ENCODE measurements around the gene ASIC3.

Gene ASIC3

GRCh38 chr7:151058781-151059366, 10.5 kb downstream of the ASIC3 start:
- DNase-seq = no peak

DNA sequence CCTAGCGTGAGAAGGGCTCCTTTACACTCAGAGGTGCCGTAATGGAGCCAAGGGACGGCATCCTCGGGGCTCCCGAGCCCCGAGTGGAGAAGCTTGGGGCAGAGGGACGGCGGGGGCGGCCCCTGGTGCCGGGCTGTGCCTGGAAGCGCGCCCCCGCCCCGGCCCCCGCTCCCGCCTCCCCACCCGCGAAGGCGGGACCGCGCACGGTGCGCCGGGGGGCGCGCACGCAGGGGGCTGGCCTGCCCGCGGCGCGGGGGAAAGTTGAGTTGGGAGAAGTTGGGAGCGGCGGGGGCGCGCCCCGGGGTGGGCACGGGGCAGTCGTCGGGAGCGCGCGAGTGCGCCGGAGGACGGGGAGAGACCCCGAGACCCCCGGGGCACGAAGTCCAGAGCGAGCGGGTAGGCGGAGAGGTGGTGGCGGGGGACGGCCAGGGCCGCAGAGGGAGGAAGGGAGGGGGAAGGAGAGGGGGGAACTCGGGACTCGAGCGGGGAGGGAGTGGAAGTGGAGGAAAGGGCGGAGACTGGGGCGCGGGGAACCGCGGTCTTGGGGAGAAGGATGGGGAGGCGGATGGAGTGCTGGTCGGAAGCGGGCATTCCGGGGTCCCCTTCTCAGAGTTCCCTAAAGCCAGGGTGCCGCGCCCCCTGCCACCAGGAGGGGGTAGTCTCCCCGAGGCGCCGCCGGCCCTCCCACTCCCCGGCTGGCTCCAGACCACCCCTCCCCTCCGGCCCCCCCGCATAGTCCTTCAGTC, 11.2 kb downstream of the ASIC3 start, which contains the start of gene SLC4A2:
SLC4A2 (plus strand) TSS at position 223 of the 746 bp plus-strand sequence. CDS start 2,399 bp downstream, outside the sequence.
- DNase-seq = peak; percentile 82

GRCh38 chr7:151060113-151060415, 11.7 kb downstream of the ASIC3 start:
- no peak for DNase-seq

- DNase-seq = peak; percentile 89
Observed at GRCh38 chr7:151060416-151061212, 12.3 kb downstream of the ASIC3 start.

- peak; percentile 71 for DNase-seq
Observed at GRCh38 chr7:151061213-151062110, 13.1 kb downstream of the ASIC3 start.

DNA sequence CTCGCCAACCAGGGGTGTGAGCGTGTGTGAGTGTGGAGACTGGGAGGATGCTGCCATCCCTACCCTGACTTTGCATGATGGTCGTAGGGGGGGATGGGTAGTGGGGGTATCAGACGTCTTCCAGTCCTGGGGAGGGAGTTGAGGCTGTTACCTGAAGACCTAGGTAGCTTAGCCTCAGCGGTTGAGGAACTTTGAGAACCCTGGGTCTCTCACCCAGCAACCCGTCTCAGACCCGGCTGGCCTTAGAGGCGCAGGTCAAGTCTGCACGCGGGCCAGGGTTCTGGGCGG, 13.7 kb downstream of the ASIC3 start:
- no peak for DNase-seq

- DNase-seq = peak; percentile 72
Observed at GRCh38 chr7:151062399-151063211, 14.3 kb downstream of the ASIC3 start.

GRCh38 chr7:151063212-151063561, 14.9 kb downstream of the ASIC3 start:
- peak; percentile 64 for DNase-seq

DNA sequence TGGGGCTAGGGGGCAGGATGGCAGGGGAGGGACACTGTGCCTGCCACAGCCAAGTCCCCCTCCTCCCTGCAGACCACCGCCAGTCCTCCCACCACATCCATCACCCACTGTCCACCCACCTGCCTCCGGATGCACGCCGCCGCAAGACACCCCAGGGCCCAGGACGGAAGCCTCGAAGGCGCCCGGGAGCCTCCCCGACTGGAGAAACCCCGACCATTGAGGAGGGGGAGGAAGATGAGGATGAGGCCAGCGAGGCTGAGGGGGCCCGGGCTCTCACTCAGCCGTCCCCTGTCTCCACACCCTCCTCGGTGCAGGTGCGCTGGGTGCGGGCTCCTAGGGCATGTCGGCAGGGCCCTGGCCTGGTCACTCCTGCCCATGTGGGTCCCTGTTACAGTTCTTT, 16.1 kb downstream of the ASIC3 start:
- DNase-seq = no peak

DNA sequence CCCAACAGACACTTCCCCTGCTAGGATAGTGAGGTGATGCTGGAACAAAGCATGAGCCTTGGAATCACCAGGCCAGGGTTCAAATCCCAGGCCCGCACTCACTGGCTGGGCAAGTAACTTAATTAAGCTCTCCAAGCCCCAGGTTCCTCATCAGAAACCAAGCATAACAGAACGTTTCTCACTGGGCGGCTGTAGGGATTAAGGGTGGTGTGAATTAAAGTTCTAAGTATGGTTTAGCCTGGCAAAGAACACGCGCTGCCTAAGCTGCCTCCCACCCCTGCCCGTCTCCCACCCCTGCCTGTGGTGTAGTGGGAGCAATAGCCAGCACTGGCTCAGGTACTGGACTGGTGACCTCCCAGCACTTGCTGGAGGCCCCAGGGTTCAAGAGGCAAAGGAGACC, 16.7 kb downstream of the ASIC3 start:
- DNase-seq = no peak

GRCh38 chr7:151065516-151065915, 17.2 kb downstream of the ASIC3 start:
- no peak for DNase-seq

DNA sequence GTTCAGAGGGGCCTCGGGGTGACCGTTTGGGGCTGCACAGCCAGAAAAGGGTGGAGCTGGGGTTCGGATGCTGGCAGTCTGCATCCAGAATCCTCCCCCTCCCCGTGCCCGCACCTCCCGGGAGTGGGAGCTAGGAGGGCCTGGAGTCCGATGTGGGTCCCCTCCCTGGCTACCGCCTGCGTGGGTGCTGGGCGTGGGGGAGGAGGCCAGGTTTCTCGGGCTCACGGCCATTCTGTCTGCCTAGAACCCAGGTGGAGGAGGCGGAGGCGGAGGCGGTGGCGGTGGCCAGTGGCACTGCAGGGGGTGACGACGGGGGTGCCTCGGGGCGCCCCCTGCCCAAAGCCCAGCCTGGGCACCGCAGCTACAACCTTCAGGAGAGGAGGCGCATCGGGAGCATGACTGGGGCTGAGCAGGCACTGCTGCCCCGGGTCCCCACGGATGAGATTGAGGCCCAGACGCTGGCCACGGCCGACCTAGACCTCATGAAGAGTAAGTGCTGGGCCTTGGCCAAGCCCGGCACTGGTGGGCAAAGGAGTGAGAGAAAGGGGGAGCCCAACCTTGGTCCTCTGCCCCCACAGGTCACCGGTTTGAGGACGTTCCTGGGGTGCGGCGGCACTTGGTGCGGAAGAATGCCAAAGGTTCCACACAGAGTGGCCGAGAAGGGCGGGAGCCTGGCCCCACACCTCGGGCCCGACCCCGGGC, 18.1 kb downstream of the ASIC3 start:
- DNase-seq = no peak

GRCh38 chr7:151068069-151068773, 19.9 kb downstream of the ASIC3 start:
- peak; percentile 68 for DNase-seq

DNA sequence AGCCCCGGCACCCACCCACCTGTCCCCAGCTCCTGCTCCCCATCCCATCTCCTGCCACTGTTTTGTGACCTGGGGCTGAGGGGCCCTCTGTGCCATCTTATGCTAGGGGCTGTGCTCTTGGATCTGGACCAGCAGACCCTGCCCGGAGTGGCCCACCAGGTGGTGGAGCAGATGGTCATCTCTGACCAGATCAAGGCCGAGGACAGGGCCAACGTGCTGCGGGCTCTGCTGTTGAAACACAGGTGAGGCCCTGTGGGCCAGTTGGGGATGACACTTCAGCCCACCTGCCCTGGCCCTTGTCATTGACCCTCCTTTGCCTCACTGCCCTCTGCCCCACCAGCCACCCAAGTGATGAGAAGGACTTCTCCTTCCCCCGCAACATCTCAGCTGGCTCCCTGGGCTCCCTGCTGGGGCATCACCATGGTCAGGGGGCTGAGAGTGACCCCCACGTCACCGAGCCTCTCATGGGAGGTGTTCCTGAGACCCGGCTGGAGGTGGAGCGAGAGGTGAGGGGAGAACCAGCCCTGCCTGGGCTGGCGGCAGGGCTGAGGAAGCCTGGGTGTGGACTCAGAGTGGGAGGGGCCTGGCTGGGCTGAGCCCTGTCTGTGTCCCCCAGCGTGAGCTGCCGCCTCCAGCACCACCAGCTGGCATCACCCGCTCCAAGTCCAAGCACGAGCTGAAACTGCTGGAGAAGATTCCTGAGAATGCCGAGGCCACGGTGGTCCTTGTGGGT, 21.7 kb downstream of the ASIC3 start:
- DNase-seq = no peak

DNA sequence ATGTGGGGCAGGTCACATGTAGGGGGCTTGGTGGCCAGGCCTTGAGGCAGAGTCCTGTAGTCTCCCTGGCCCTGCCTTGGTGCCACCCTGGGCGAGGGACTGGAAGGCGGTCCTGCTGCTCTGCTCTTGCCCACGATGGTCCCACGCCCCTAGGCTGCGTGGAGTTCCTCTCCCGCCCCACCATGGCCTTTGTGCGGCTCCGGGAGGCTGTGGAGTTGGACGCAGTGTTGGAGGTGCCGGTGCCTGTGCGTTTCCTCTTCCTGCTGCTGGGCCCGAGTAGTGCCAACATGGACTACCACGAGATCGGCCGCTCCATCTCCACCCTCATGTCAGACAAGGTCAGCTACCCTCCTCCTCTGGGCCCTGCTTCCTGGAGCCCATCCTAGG, 22.2 kb downstream of the ASIC3 start:
- no peak for DNase-seq

- DNase-seq = no peak
Observed at GRCh38 chr7:151071032-151071866, 22.9 kb downstream of the ASIC3 start.

DNA sequence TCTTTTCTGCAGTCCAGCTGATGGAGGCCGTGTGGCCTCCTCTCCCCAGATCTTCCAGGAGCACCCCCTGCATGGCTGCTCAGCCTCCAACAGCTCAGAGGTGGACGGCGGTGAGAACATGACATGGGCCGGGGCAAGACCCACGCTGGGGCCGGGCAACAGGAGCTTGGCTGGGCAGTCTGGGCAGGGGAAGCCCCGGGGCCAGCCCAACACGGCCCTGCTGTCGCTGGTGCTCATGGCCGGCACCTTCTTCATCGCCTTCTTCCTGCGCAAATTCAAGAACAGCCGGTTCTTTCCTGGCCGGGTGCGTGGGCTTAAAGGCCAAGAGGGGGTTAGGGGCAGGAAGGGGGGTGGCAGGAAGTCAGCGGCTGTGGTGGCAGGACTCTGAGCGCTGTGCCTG, 25.7 kb downstream of the ASIC3 start:
- DNase-seq = no peak

DNA sequence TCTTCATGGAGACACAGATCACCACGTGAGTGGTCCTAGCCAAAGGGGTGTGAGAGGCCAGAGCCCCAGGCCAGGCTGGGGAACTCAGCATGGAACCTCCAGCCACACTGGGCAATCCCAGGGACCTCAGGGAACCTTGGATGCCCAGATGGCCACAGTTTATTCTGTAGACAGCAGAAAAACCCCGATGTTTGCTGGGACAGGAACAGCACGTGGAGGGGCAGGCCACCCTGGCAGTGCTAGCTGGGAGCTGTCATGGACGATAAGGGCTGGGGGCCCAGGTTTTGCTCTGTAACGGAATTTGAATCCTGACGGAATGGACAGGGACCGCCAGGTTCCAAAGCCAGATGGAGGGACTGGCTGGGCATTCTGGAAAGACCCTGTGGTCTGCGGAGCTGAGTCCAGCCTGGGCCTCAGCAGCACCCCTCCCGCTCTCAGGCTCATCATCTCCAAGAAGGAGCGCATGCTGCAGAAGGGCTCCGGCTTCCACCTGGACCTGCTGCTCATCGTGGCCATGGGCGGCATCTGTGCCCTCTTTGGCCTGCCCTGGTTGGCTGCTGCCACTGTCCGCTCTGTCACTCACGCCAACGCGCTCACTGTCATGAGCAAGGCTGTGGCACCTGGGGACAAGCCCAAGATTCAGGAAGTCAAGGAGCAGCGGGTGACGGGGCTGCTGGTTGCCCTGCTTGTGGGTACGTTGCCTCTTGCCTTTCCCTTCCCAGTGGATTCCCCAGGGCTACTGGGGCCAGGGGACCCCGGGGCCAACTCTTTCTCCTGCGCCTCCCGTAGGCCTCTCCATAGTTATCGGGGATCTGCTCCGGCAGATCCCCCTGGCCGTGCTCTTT, 26.7 kb downstream of the ASIC3 start:
- DNase-seq = no peak

- DNase-seq = no peak
Observed at GRCh38 chr7:151075662-151075971, 27.3 kb downstream of the ASIC3 start.
